ENCODE measurements around the gene C16orf82.

The C16orf82 gene

GRCh38 chr16:27096375-27096774 lies 29.6 kb downstream of the C16orf82 start:
- no peak for DNase-seq

GRCh38 chr16:27097800-27098230 lies 31.1 kb downstream of the C16orf82 start:
- no peak for DNase-seq

- no peak for DNase-seq
Measured at GRCh38 chr16:27098366-27099049, 31.8 kb downstream of the C16orf82 start.

GRCh38 chr16:27102701-27103575 lies 36.2 kb downstream of the C16orf82 start:
- DNase-seq = no peak

GRCh38 chr16:27103954-27104353 lies 37.2 kb downstream of the C16orf82 start:
- no peak for DNase-seq

GRCh38 chr16:27106305-27106704 lies 39.6 kb downstream of the C16orf82 start:
- no peak for DNase-seq

- no peak for DNase-seq
Measured at GRCh38 chr16:27107185-27107592, 40.5 kb downstream of the C16orf82 start.

GRCh38 chr16:27108051-27108770 lies 41.5 kb downstream of the C16orf82 start:
- DNase-seq = no peak

- no peak for DNase-seq
Measured at GRCh38 chr16:27108826-27109665, 42.3 kb downstream of the C16orf82 start.

- DNase-seq = peak; percentile 54 to 78 (median 74)
Measured at GRCh38 chr16:27109666-27110523, 43.2 kb downstream of the C16orf82 start.

- no peak for DNase-seq
Measured at GRCh38 chr16:27110524-27110896, 43.8 kb downstream of the C16orf82 start.

- no peak for DNase-seq
Measured at GRCh38 chr16:27111486-27111885, 44.8 kb downstream of the C16orf82 start.

GRCh38 chr16:27112093-27112811 lies 45.5 kb downstream of the C16orf82 start:
- no peak for DNase-seq

- no peak for DNase-seq
Measured at GRCh38 chr16:27113341-27113841, 46.7 kb downstream of the C16orf82 start.

GRCh38 chr16:27114006-27114405 lies 47.3 kb downstream of the C16orf82 start:
- DNase-seq = no peak

GRCh38 chr16:27118526-27118925 lies 51.8 kb downstream of the C16orf82 start:
- peak in 3 of 4 experiments; percentile 34 to 59 (median 47) for DNase-seq

All from suppressor macrophage (primary cell).